Activated T-helper 17 cell treated with anti-CD3 and anti-CD28 coated beads, Interleukin-2, amount 50 U/mL, for 72 hours (primary cell): Measurements from ENCODE around the gene SLC6A1. TPM values are rescaled to one million over a fixed set of nuclear protein-coding genes. Genes with fewer than 3 reads are reported as not detected.
A peak's percentile ranks its signal among the peaks of the same experiment; 100 is the strongest.

Experiments used
- ATAC-seq: fragments of 150-1000 bp; cut with Tn5 transposase; replicated peaks from 2 replicates; pipeline ENCODE4 v1.10.0; 2021; ENCODE audit warnings: mild to moderate bottlenecking, moderate library complexity
- H3K27ac Mint-ChIP-seq: one replicate; pipeline ENCODE4 v1.8.0; 2022; ENCODE audit warnings: mixed read lengths
- H3K27me3 Mint-ChIP-seq: one replicate; pipeline ENCODE4 v1.8.0; 2022; ENCODE audit warnings: mixed read lengths
- H3K36me3 Mint-ChIP-seq: one replicate; pipeline ENCODE4 v1.8.0; 2022; ENCODE audit warnings: low read depth, mild to moderate bottlenecking, mixed read lengths
- H3K4me1 Mint-ChIP-seq: one replicate; pipeline ENCODE4 v1.8.0; 2022; ENCODE audit warnings: mixed read lengths
- H3K4me3 Mint-ChIP-seq: one replicate; pipeline ENCODE4 v1.8.0; 2022; ENCODE audit warnings: mild to moderate bottlenecking, mixed read lengths
- H3K9me3 Mint-ChIP-seq: one replicate; pipeline ENCODE4 v1.8.0; 2022; ENCODE audit warnings: mixed read lengths
- total RNA-seq, 2 donors: library from RNA; stranded (reverse); gene quantifications; one replicate each; pipeline ENCODE4 v1.2.3, GENCODE V29; 2022

SLC6A1 gene
- total RNA-seq, 2 donors from 2014 or later, result not detected

DNA sequence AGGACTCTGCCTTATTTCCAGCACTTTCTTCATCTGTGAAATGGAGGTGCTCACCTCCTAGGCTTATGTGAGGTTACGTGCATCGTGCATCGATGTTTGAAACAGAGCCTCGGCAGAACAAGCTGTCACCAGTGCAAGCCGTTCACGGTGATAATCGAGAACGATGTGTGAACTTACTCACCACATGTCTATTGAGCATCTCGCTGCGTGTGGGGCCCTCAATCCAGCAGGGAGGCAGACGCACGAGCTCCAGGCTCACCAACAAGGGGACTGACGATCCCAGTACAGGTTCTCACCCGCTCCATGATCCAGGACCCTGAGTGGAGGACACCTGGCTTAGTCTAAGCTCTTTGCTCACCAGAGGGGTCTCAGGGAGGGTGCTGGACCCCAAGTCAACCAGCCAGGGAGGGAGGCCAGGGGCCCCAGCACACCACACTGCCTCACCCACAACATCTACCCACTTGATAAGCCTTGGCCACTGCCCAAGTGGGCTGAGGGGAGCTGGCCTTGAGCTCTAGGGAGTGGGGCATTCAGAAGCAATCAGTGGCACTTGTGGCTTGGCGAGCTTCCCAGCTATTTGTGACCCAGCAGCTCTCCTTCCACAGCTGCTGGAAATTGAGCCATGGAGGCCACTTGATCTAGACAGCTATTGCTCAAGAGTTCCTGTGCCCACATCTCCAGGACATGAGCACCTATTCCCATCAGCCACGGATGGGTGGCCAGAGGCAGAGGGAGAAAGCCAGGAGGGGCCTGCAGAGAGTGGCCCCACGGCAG, 34.4 kb upstream of the SLC6A1 start:
- H3K9me3 Mint-ChIP-seq, result no peaks in the 10 kb centered on the region
- H3K36me3 Mint-ChIP-seq, result no peaks in the 10 kb centered on the region
- H3K27ac Mint-ChIP-seq, result no peak overlapping the region
- ATAC-seq, result no peak
- H3K4me3 Mint-ChIP-seq, result no peak overlapping the region
- peaks cover 10% of the 10 kb centered on the region for H3K27me3 Mint-ChIP-seq
- H3K4me1 Mint-ChIP-seq, result no peaks in the 10 kb centered on the region

DNA sequence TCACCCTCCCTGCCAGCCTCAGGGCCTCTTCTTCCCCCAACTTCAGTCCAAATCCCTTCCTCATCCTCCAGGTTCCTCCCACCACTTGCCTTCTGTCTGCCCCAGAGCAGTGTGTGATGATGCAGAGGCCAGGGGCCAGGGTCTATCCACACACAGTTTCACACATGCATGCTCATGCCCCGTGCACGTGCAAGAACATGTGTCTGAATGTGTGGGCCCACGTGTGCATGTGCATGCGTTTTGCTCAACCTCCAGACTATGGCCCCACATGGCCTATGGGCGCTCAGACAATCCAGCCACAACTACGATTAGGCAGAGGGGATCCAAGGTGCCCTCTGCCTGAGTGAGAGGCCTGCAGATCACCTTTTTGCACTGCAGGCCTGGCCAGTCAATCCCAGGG, 32.3 kb upstream of the SLC6A1 start:
- H3K4me1 Mint-ChIP-seq, result no peaks in the 10 kb centered on the region
- H3K27ac Mint-ChIP-seq, result no peak overlapping the region
- no peak for ATAC-seq
- no peak overlapping the region for H3K4me3 Mint-ChIP-seq
- peaks cover 13% of the 10 kb centered on the region for H3K27me3 Mint-ChIP-seq
- no peaks in the 10 kb centered on the region for H3K36me3 Mint-ChIP-seq
- no peaks in the 10 kb centered on the region for H3K9me3 Mint-ChIP-seq

- no peak overlapping the region for H3K4me3 Mint-ChIP-seq
- H3K27me3 Mint-ChIP-seq, result peaks cover 23% of the 10 kb centered on the region
- H3K36me3 Mint-ChIP-seq, result no peaks in the 10 kb centered on the region
- no peak overlapping the region for H3K27ac Mint-ChIP-seq
- no peaks in the 10 kb centered on the region for H3K9me3 Mint-ChIP-seq
- ATAC-seq, result no peak
- no peaks in the 10 kb centered on the region for H3K4me1 Mint-ChIP-seq
Observed at GRCh38 chr3:10961921-10962320, 30.6 kb upstream of the SLC6A1 start.

DNA sequence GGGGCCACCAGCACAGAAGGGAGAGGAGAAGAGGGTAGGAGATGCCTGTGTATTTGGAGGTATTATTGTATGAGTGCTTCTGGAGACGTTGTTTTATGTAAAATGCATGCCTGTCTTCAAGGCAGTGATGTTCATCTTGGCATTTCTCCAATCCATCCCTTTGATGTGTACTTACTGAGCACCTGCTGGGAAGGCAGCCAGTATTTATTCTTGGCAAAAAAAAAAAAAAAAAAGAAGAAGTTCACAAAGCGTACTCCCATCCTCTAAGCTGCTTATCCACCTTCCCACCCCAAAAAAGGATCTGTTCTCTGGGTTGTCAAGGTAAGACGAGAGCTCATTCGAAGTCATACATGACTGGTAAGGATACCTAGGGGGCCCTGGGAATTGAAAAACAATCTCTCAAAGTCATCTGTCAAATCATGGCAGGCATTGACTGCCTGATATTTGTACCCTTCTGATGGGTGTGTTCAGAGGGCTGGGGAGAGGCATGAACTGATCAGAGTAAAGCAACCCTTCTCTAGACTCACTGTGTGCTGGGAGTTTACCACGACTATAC, 30.0 kb upstream of the SLC6A1 start:
- no peak for ATAC-seq
- Mint-ChIP-seq H3K27me3 (peaks cover 23% of the 10 kb centered on the region), H3K36me3 (no peaks in the 10 kb centered on the region), H3K4me1 (no peaks in the 10 kb centered on the region), H3K4me3 (no peak overlapping the region), H3K9me3 (no peaks in the 10 kb centered on the region), H3K27ac (no peak overlapping the region)

- Mint-ChIP-seq H3K4me1 (no peaks in the 10 kb centered on the region), H3K27ac (no peak overlapping the region), H3K27me3 (peaks cover 32% of the 10 kb centered on the region), H3K4me3 (no peak overlapping the region), H3K9me3 (no peaks in the 10 kb centered on the region), H3K36me3 (no peaks in the 10 kb centered on the region)
- no peak for ATAC-seq
Observed at GRCh38 chr3:10964537-10965167, 27.9 kb upstream of the SLC6A1 start.

GRCh38 chr3:10968401-10968800, 24.1 kb upstream of the SLC6A1 start:
- Mint-ChIP-seq H3K4me3 (no peak overlapping the region), H3K4me1 (no peaks in the 10 kb centered on the region), H3K27me3 (peaks cover 37% of the 10 kb centered on the region), H3K9me3 (no peaks in the 10 kb centered on the region), H3K36me3 (no peaks in the 10 kb centered on the region), H3K27ac (no peak overlapping the region)
- ATAC-seq, result no peak

- no peak for ATAC-seq
- Mint-ChIP-seq H3K36me3 (no peaks in the 10 kb centered on the region), H3K27ac (no peak overlapping the region), H3K4me1 (no peaks in the 10 kb centered on the region), H3K27me3 (peaks cover 33% of the 10 kb centered on the region), H3K4me3 (no peak overlapping the region), H3K9me3 (no peaks in the 10 kb centered on the region)
Observed at GRCh38 chr3:10970306-10970960, 22.1 kb upstream of the SLC6A1 start.

DNA sequence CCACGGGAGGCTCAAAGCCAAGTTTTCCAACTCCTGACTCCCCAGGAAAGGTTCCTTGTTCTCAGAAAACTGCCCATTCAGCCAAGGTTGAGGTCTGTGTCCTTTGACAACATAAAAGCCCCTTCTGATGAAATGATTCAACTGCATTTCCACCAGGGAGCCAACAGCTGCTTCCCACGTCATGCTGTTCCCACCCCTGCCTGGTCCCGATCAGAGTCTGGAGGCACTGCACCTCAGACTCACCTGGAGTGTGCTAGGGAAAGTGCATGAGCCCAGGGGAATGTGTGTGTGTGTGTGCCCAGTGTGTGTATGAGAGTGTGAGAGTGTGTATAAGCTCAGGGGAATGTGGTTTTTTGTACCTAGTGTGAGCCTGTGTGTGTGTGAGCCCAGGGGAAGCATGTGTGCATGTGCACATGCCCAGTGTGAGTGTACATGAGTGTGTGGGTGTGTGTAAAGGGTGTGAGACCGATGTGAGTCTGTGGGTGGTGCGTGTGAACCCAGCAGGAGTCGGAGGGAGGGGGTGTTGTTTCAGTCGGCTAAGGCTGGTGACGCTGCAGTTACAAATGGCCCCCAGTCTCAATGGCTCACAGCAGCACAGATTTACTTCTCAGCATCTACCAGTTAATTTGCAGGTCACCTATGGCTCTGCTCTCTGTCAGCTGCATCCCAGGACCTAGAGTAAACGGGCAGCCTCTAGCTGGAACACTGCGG, 20.3 kb upstream of the SLC6A1 start:
- H3K9me3 Mint-ChIP-seq, result no peaks in the 10 kb centered on the region
- H3K4me1 Mint-ChIP-seq, result no peaks in the 10 kb centered on the region
- peaks cover 29% of the 10 kb centered on the region for H3K27me3 Mint-ChIP-seq
- ATAC-seq, result no peak
- H3K4me3 Mint-ChIP-seq, result no peak overlapping the region
- H3K27ac Mint-ChIP-seq, result no peak overlapping the region
- no peaks in the 10 kb centered on the region for H3K36me3 Mint-ChIP-seq

- Mint-ChIP-seq H3K4me1 (no peaks in the 10 kb centered on the region), H3K9me3 (no peaks in the 10 kb centered on the region), H3K4me3 (no peak overlapping the region), H3K27me3 (peaks cover 30% of the 10 kb centered on the region), H3K27ac (no peak overlapping the region), H3K36me3 (no peaks in the 10 kb centered on the region)
- no peak for ATAC-seq
Observed at GRCh38 chr3:10973046-10973595, 19.4 kb upstream of the SLC6A1 start.

DNA sequence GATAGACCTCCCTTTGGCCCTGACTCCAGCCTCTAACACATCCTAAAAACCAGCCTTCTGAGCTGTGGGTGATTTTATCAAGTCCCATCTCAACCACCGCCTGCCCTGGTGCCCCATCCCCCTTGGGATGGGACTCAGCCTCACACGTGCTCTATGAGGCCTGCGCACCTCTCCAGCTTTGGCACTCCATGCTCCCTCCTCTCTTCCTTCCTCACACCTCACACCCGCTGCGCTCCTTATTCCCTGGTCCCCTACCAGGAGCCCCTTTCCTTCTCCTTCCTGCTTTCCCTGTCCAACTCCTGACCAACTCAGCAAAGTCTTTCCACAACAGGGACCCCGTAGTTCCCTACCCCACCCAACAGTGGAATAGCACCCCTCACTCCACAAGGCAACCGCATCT, 18.4 kb upstream of the SLC6A1 start:
- Mint-ChIP-seq H3K36me3 (no peaks in the 10 kb centered on the region), H3K9me3 (no peaks in the 10 kb centered on the region), H3K27ac (no peak overlapping the region), H3K27me3 (peaks cover 30% of the 10 kb centered on the region), H3K4me1 (no peaks in the 10 kb centered on the region), H3K4me3 (no peak overlapping the region)
- ATAC-seq, result no peak

- ATAC-seq, result no peak
- Mint-ChIP-seq H3K27me3 (peaks cover 27% of the 10 kb centered on the region), H3K36me3 (no peaks in the 10 kb centered on the region), H3K9me3 (no peaks in the 10 kb centered on the region), H3K4me3 (no peak overlapping the region), H3K27ac (no peak overlapping the region), H3K4me1 (no peaks in the 10 kb centered on the region)
Observed at GRCh38 chr3:10974746-10975375, 17.7 kb upstream of the SLC6A1 start.

DNA sequence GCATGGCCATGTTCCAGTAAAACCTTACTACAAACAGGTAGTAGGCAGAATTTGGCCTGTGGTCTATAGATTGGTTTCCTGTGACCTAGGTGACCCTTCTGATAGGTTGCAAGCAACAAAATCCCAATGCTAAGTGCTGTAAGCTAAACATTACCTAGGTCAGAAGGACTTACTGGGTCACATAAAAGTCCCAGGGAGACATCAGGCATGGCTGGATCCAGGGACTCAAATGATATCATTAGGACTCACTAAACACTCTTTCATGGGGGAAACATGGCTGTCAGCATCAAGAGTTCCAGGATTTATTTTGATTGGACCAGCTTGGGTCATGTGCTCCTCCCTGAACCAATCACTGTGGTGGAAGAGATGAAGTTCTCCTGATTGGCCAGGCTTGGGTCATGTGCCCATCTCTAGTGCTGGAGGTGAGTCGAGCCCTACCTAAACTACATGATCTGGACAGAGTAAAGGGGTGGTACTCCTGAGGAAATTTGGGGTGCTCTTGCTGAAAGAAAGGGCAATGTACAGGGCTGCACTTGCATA, 16.8 kb upstream of the SLC6A1 start:
- no peak for ATAC-seq
- no peaks in the 10 kb centered on the region for H3K4me1 Mint-ChIP-seq
- H3K4me3 Mint-ChIP-seq, result no peak overlapping the region
- H3K36me3 Mint-ChIP-seq, result no peaks in the 10 kb centered on the region
- no peaks in the 10 kb centered on the region for H3K9me3 Mint-ChIP-seq
- H3K27ac Mint-ChIP-seq, result no peak overlapping the region
- peaks cover 24% of the 10 kb centered on the region for H3K27me3 Mint-ChIP-seq

GRCh38 chr3:10976770-10977169, 15.8 kb upstream of the SLC6A1 start:
- Mint-ChIP-seq H3K4me3 (no peak overlapping the region), H3K36me3 (no peaks in the 10 kb centered on the region), H3K4me1 (no peaks in the 10 kb centered on the region), H3K27me3 (peaks cover 24% of the 10 kb centered on the region), H3K27ac (no peak overlapping the region), H3K9me3 (no peaks in the 10 kb centered on the region)
- peak; percentile 68 for ATAC-seq
